Measurements from ENCODE around the gene IGFALS.

IGFALS gene

GRCh38 chr16:1763521-1764511 is 29.7 kb downstream of the IGFALS start:
- DNase-seq: no peak

GRCh38 chr16:1762879-1763520 is 30.5 kb downstream of the IGFALS start:
- no peak for DNase-seq

DNA sequence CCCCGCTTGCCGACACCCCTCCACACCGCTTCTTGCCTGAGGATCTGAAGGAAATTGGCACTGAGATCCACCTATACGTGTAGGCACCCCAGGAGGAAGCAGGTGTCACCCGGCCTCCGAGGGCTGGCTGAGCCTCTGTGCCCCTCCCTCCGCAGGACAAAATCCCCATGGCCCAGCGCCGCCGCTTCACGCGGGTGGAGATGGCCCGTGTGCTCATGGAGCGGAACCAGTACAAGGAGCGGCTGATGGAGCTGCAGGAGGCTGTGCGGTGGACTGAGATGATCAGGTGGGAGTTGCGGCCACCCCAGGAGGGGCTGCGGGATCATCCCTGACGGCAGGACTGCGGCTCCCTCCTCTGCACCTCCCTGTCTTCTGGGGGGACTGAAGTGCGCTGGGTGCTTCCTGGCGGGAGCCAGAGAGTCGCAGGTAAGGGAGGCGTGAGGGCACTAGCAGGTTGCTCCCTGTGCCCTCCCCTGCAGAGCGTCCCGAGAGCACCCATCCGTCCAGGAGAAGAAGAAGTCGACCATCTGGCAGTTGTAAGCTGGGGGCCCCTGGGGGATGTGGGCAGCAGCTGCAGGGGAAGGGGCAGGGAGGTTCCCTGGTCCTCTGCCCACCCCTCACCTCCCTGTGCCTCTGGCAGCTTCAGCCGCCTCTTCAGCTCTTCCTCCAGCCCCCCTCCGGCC is 31.2 kb downstream of the IGFALS start:
- no peak for DNase-seq

GRCh38 chr16:1761751-1762150 is 31.8 kb downstream of the IGFALS start:
- no peak for DNase-seq

DNA sequence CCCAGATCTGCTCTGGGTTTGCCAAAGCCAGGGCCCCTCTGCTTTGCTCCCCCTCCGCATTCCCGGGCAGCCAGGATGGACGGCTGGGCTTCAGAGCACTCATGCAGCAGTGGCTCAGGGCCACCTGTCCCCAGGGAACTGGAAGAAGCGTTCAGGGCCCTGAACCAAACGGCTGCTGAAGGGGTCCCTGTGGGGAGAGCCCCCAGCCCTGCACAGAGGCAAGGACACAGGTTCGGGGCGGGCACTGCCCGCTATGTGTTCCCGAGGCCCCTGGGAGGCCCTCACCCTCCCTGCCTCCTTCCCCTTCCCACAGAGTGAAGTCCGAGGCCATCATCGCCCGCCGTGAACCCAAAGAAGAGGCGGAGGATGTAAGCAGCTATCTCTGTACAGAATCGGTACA is 32.6 kb downstream of the IGFALS start:
- DNase-seq: no peak

GRCh38 chr16:1759511-1759910 is 34.0 kb downstream of the IGFALS start:
- DNase-seq: no peak

- no peak for DNase-seq
Measured at GRCh38 chr16:1758923-1759322, 34.6 kb downstream of the IGFALS start.

DNA sequence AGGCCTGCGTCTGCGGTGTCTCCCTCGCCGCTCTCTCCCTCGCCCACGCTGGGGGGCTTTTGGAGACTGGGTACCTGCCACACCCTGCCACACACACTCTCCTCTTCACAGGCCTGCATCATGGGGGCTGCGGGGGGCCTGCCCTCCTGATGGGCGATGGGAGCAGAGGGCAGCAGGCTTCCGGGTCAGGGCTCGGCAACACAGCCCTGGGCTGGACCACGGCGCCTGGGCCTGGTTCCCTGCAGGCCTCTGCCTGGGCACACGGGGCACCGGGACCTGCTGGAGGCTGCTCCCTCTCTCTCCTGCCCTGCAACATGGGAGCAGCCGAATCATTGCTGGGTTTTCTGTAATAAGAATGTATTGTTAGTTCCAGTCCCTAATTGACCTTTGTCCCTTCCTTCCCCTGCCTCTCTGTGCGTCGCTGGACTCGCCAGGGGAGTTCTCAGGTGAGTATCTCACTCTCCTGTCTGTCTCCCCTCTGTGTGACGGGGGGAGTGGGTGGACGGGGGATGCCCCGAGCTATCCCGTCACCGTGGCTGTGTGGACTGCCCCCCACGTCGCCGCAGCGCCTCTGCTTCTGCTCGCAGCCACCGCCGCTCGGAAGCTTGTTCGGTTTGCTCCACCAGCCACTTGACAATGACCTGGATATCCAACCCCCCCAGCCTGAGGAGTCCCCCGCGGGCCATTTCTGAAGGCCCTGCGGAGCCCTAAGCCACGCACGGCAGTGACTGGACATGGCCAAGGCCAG is 35.6 kb downstream of the IGFALS start:
- no peak for DNase-seq

GRCh38 chr16:1754204-1754603 is 39.3 kb downstream of the IGFALS start:
- DNase-seq: no peak

DNA sequence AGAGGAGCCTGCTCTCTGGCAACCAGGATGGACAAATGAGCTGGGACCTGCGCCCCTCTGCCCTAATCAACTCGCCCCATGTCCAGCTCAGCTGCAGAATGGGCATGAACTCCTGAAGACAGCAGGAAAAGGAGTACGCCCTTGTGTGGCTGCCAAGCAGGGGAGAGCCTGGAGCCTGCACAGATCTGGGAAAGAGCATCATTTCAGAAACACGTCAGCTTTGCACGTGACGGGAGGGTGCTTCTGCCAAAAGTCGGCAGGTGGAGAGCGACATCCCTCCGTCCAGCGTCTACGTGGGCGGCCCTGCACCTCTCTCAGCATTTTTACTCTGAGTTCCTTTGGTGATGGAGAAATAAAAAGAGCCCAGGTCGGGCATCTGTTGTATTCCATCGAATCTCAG is 40.7 kb downstream of the IGFALS start:
- no peak for DNase-seq

DNA sequence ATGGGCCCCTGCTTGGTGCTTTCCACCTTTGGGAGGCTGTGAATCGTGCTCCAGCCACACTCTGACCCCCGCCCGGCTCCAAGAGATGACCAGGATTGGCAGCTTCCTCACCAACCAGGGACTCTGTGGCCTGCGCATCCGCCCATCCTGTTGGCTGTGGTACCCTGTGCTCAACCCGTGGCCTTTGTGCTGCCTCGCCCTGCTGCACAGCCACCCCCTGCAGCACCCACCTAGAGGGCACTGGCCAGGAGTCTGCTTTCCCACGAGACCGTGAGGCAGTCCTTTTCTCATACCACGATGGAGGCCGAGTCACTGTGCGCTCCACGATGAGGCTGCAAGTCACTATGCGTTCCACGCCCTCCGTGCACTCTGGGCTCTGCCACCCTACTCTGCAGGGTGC is 41.6 kb downstream of the IGFALS start:
- no peak for DNase-seq

DNA sequence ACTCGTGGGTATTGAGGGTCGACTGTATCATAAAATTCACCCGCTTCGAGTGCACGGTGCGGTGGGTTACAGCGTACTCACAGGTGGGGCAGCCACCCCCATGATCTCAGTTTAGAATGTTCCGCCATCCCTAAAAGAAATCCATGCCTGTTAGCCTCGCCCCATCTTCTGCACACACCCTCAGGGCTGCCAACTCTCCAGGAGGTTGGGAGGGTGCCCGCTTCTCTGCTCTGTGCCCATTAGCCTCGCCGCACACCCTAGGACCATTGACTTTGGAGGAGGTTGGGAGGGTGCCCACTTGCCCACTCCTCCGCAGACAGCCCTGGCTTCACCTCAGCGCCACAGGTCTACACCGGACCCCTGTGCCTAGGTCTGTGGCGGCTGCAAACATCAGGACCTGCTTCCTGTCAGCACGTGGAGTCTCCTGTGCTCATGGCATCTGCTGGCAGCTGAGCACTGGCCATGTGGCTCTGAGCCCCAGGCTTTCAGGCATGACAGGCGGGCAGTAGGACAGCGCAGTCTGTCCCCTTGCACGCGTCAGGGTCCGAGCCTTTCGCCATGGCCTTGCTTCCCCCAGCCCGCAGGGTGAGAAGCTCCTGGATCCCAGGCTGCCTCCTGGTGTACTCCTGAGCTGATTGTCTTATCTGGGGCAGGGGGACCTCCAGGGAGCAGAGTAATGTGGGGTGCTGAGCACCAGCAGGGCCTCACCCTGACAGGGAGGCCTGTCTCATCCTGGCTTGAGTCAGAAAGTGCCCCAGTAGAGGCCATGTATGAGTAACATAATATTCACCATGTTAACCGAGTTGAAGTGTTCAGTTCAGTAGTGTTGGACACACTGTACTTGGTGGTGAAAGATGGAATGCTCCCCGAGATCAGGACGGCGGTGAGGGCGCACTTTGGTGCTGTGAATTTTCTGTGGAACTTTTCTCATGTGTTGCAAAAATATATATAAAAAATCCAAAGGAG is 44.1 kb downstream of the IGFALS start:
- DNase-seq: no peak

GRCh38 chr16:1747934-1748333 is 45.6 kb downstream of the IGFALS start:
- DNase-seq: no peak

- no peak for DNase-seq
Measured at GRCh38 chr16:1746693-1747195, 46.8 kb downstream of the IGFALS start.

DNA sequence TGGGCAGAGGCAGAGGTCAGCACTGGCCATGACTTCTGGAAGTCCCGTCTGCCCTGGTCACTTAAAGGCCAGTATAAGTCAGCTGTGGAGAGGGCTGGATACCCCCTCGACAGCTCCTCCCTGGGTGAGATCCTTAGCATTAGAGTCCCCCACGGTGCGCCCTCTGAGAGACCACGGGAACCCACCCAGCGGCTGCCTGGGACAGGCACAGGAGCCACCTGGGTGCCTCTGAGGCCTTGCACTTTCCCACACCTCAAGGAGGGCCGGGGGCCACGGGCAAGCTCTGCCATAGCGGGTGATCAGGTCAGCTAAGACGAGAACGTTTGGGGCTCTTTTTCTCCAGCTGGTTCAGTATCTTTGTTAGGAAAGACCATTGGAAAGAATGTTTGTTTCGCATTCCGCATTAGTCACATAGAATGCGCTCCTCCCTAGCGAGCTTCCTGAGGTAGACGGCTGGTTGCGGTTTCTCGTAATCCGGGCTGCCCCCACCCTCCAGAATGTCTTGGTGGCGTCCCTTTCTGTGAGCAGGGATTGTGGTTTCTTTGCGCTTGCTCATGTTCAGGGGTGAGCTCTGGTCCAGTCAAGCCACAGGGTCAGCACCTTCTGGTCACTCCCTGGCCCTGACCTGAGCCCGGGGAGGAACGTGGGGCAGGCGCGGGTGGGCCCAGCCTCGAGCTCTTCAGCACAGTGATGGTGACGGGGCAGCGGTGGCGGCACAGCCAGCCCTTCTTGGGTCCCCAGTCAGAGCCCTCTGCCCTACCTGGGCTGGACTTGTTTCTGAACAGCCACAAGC is 47.4 kb downstream of the IGFALS start:
- DNase-seq: no peak

GRCh38 chr16:1745181-1745899 is 48.2 kb downstream of the IGFALS start:
- DNase-seq: no peak

DNA sequence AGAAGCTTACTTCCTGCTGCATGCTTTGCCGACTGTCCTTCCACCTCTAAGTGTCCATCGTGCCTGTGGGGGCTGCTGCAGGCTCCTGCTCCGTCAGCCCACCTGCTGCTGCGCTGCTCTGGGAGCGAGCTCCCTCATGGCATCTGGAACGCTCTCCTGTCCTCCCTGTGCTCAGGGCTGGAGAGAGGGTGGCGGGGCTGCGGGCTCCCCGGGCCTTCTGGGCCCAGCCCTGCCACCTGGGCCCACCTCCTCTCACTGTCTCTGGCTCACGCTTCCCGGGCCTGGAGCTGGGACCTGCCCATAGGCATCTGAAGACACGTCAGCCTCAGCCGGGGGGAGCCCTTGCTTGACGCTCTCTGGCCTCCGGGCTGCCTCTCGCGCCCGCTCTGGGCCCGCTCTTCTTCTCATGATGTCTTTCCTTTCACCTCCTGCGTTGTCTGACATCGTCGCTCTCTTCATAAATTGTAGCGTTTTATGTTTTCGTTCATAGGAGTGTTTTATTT is 49.1 kb downstream of the IGFALS start:
- DNase-seq: no peak

GRCh38 chr16:1743376-1744337 is 49.8 kb downstream of the IGFALS start:
- DNase-seq: no peak
